HG02938 (cell line): ENCODE results near the gene ZNF446.
"Not testable (repeated sequence)": the region's sequence is repeated elsewhere in the genome, so short reads cannot be mapped to it uniquely, and the experiment has no call there.

ENCODE experiments used
- ATAC-seq: cut with Tn5 transposase; IDR thresholded peaks from one replicate; pipeline ENCODE4 v1.9.1; 2021; ENCODE audit warnings: mild to moderate bottlenecking, moderate library complexity; ENCODE audit not compliant: unreplicated experiment

The ZNF446 gene

GRCh38 chr19:58469241-58470013 lies 6.7 kb upstream of the ZNF446 start:
- no peak for ATAC-seq

GRCh38 chr19:58470837-58471543 lies 5.2 kb upstream of the ZNF446 start:
- not testable (repeated sequence) for ATAC-seq

GRCh38 chr19:58471736-58472135 lies 4.4 kb upstream of the ZNF446 start:
- no peak for ATAC-seq

- ATAC-seq = no peak
These were observed 2.4 kb upstream of the ZNF446 start for GRCh38 chr19:58473775-58474174.

- no peak for ATAC-seq
These were observed 1.7 kb upstream of the ZNF446 start for GRCh38 chr19:58474291-58474996.

- ATAC-seq = peak; percentile 4
These were observed 997 bp upstream of the ZNF446 start for GRCh38 chr19:58474997-58475713.

- no peak for ATAC-seq
These were observed 405 bp downstream of the ZNF446 start for GRCh38 chr19:58476498-58477015.

GRCh38 chr19:58477130-58477529 lies 978 bp downstream of the ZNF446 start:
- no peak for ATAC-seq

GRCh38 chr19:58477871-58478270 lies 1.7 kb downstream of the ZNF446 start:
- no peak for ATAC-seq

- no peak for ATAC-seq
These were observed 3.2 kb downstream of the ZNF446 start for GRCh38 chr19:58479303-58479702.

- no peak for ATAC-seq
These were observed 3.8 kb downstream of the ZNF446 start for GRCh38 chr19:58479736-58480480.

- ATAC-seq = no peak
These were observed 4.3 kb downstream of the ZNF446 start for GRCh38 chr19:58480481-58480830.

GRCh38 chr19:58480831-58481230 lies 4.7 kb downstream of the ZNF446 start:
- ATAC-seq = no peak

- ATAC-seq = no peak
These were observed 6.2 kb downstream of the ZNF446 start for GRCh38 chr19:58482372-58482771.

GRCh38 chr19:58483776-58484175 lies 7.6 kb downstream of the ZNF446 start:
- no peak for ATAC-seq

- ATAC-seq = not testable (repeated sequence)
These were observed 8.2 kb downstream of the ZNF446 start for GRCh38 chr19:58484349-58484748.

- no peak for ATAC-seq
These were observed 15.2 kb downstream of the ZNF446 start for GRCh38 chr19:58491393-58491792.

- ATAC-seq = no peak
These were observed 16.1 kb downstream of the ZNF446 start for GRCh38 chr19:58492265-58492664.

GRCh38 chr19:58497634-58498170 lies 21.6 kb downstream of the ZNF446 start:
- no peak for ATAC-seq
